ENCODE results near the gene ME3.

ME3 gene

DNA sequence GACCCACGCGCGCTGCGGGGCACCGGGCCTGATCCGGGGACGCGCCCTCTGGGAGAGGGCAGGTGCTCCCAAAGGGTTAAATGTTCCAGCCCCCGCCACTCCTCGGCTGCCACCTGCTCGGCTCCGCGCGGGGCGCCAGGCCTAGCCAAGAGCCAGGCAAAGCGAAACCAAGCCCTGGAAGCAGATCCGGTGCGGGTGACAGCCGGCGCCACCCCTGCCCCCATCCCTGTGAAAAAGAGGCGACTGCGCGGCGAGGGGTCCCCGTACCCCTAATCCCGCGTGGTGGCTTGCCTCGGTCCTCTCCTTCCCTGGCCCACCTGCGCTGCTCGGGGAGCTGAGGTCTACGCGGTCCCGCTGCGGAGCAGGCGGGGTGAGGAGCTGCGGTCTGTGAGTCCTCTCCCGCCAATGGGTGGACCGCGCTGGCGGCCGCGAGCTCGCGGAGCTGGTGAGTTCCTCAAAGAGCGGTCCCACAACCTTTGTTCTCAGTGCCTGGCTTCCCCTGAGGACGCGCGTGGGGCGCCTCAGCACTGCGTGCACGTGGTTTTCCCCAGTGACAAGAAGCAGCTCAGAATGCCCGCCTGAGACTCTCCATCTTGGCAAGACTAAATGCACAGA lies at the start of gene ME3:
TSS of gene ME3 (minus strand) at position 610 of the 615 bp plus-strand sequence.
- peak; percentile 18 for DNase-seq (ENCODE audit: extremely low read depth, insufficient read length)
- Histone ChIP-seq H3K27me3 (replicated peaks; ENCODE audit: control insufficient read depth, insufficient read depth, low read length) (no peaks in the 10 kb centered on the region; the same call in none of the 2 replicates), H3K36me3 (ENCODE audit: control insufficient read depth, insufficient read depth, low read length) (no peaks in the 10 kb centered on the region), H3K4me3 (replicated peaks; ENCODE audit: low read depth, low read length) (peak within 1 kb of the TSS; percentile 50)
- TF ChIP-seq, protein P1, sequence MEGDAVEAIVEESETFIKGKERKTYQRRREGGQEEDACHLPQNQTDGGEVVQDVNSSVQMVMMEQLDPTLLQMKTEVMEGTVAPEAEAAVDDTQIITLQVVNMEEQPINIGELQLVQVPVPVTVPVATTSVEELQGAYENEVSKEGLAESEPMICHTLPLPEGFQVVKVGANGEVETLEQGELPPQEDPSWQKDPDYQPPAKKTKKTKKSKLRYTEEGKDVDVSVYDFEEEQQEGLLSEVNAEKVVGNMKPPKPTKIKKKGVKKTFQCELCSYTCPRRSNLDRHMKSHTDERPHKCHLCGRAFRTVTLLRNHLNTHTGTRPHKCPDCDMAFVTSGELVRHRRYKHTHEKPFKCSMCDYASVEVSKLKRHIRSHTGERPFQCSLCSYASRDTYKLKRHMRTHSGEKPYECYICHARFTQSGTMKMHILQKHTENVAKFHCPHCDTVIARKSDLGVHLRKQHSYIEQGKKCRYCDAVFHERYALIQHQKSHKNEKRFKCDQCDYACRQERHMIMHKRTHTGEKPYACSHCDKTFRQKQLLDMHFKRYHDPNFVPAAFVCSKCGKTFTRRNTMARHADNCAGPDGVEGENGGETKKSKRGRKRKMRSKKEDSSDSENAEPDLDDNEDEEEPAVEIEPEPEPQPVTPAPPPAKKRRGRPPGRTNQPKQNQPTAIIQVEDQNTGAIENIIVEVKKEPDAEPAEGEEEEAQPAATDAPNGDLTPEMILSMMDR (IDR thresholded peaks at IDR 0.05; ENCODE audit: insufficient read depth, low read length, poor library complexity, severe bottlenecking): no peak

DNA sequence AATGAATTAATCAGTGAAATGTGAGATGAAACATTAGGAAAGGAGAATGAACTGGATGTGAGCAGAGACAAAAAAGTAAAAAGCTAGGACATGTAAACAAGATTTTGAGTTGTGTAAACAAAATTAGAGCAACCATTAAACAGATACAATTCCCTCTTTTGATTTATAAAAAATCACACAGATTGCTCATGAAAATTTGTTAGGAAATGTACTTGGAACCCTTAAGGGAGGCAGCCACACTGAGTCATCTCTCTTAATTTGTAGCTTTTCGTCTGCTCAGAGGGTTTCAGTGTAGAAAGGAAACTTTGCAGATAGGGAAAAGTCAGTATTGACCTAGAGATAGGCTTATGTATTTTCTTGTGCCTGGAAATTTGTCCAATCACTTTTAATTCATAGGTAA lies 49.6 kb upstream of the ME3 start:
- DNase-seq (ENCODE audit: extremely low read depth, insufficient read length): no peak
- no peaks in the 10 kb centered on the region; the same call in 1 of the 2 replicates for H3K27me3 ChIP-seq (replicated peaks; ENCODE audit: control insufficient read depth, insufficient read depth, low read length)
- H3K36me3 ChIP-seq (ENCODE audit: control insufficient read depth, insufficient read depth, low read length): no peaks in the 10 kb centered on the region
- H3K4me3 ChIP-seq (replicated peaks; ENCODE audit: low read depth, low read length): no peak overlapping the region
- TF ChIP-seq, protein P1 (IDR thresholded peaks at IDR 0.05; ENCODE audit: insufficient read depth, low read length, poor library complexity, severe bottlenecking): no peak

DNA sequence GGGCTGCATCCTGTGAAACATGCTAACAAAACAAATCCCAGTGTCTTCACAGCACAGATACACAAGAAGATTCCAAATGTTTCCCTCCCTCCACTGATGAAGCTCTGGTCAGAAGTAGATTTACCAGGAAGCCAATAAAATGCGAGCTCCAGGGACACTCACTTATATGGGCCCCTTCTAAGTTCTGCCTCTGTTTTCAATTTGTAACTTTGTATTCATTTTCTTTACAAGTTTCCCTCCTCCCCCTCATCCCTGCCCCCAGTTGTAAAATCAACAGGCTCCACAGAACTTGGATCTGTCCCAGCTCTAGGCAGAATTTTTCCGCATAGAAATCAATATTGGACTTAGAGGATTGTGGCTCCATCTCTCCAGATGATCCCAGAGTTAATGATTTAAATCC lies 48.1 kb upstream of the ME3 start:
- no peak overlapping the region for H3K4me3 ChIP-seq (replicated peaks; ENCODE audit: low read depth, low read length)
- H3K27me3 ChIP-seq (replicated peaks; ENCODE audit: control insufficient read depth, insufficient read depth, low read length): no peaks in the 10 kb centered on the region; the same call in 1 of the 2 replicates
- DNase-seq (ENCODE audit: extremely low read depth, insufficient read length): no peak
- H3K36me3 ChIP-seq (ENCODE audit: control insufficient read depth, insufficient read depth, low read length): no peaks in the 10 kb centered on the region
- TF ChIP-seq, protein P1 (IDR thresholded peaks at IDR 0.05; ENCODE audit: insufficient read depth, low read length, poor library complexity, severe bottlenecking): no peak

DNA sequence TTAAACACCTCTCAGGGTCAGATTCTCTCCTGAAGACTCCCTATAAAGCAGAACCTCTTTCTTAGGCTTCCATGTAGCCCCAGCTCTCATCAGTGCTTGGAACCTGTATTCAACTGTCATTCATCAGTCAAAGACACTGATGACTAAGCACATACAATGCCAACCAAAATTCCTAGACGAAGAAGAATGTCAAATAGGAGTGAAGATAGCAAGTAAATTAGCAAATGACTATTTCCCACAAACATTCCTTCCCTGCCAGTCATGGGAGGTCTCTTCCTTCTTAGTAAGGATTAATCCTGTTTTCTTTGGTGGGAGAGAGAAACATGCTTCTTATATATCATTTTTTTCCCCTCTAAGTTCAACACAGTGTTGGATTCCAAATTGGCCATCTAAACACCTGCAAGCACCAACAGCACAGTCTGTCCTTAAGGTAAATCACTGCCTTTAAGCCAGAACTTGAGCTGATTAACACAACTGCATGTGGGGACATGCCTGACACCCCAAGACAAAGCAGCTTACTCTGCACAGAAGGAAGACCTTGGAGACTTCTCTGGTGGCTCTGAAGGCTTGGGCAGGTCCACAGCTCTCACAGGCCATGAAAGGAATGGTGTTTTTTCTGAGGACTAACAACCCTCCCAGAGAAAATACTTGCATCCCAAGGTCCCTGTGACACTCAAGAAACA lies 47.5 kb upstream of the ME3 start:
- DNase-seq (ENCODE audit: extremely low read depth, insufficient read length): no peak
- Histone ChIP-seq H3K27me3 (replicated peaks; ENCODE audit: control insufficient read depth, insufficient read depth, low read length) (no peaks in the 10 kb centered on the region; the same call in 1 of the 2 replicates), H3K36me3 (ENCODE audit: control insufficient read depth, insufficient read depth, low read length) (no peaks in the 10 kb centered on the region), H3K4me3 (replicated peaks; ENCODE audit: low read depth, low read length) (no peak overlapping the region)
- TF ChIP-seq, protein P1 (IDR thresholded peaks at IDR 0.05; ENCODE audit: insufficient read depth, low read length, poor library complexity, severe bottlenecking): no peak

DNA sequence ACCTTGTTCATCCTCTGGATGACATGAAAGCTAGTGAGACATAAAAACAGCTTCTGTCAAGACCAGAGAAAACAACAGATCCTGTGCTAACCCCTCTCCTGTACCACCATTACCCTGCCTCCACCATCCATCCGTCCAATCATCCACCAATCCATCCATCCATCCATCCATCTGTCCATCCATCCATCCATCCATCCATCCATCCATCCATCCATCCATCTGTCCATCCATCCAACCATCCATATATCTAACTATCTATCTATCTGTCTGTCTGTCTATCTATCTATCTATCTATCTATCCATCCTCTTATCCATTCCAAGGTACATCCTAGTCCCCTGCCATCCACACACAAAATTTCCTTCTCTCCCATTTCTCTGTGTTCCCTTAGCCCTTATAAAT lies 46.6 kb upstream of the ME3 start:
- Histone ChIP-seq H3K36me3 (ENCODE audit: control insufficient read depth, insufficient read depth, low read length) (no peaks in the 10 kb centered on the region), H3K4me3 (replicated peaks; ENCODE audit: low read depth, low read length) (no peak overlapping the region), H3K27me3 (replicated peaks; ENCODE audit: control insufficient read depth, insufficient read depth, low read length) (no peaks in the 10 kb centered on the region; the same call in 1 of the 2 replicates)
- TF ChIP-seq, protein P1 (IDR thresholded peaks at IDR 0.05; ENCODE audit: insufficient read depth, low read length, poor library complexity, severe bottlenecking): no peak
- no peak for DNase-seq (ENCODE audit: extremely low read depth, insufficient read length)

Data from GM06990 (cell line).